GM12878 (cell line): Measurements from ENCODE around the gene KDM1B. TPM values are rescaled to one million over a fixed set of nuclear protein-coding genes. Genes with fewer than 3 reads are reported as not detected.

Source experiments
- ATAC-seq: fragments of 200-7000 bp; cut with Tn5 transposase; 3 replicates; pipeline ENCODE4 v1.9.1; 2020; ENCODE audit warnings: mild to moderate bottlenecking, moderate library complexity
- BruUV-seq: library from RNA; stranded (reverse); fragments of 400-500 nt; replicated peaks from 2 replicates; lab custom pipeline; 2021; lab: Mats Ljungman, UMichigan
- CTCF ChIA-PET: fragments of 300-600 bp; sonication (Branson Sonifier 250); formaldehyde crosslinking; extraction: SDS; loops from one replicate; lab custom pipeline; 2021; ENCODE audit warnings: inconsistent platforms; lab: Yijun Ruan, JAX
- POLR2A ChIA-PET: fragments of 350-600 bp; formaldehyde crosslinking; extraction: SDS; loops from one replicate; lab custom pipeline; 2021; ENCODE audit warnings: inconsistent platforms; lab: Charles Lee
- RAD21 ChIA-PET: fragments of 300-600 bp; sonication (Branson Sonifier 250); formaldehyde crosslinking; loops from one replicate; lab custom pipeline; 2023; ENCODE audit warnings: antibody characterized with exemption; ENCODE audit not compliant: unreplicated experiment; lab: Charles Lee
- SMC1A ChIA-PET: fragments of 300-600 bp; sonication (Branson Sonifier 250); formaldehyde crosslinking; loops from one replicate; lab custom pipeline; 2023; ENCODE audit not compliant: unreplicated experiment, uncharacterized antibody; lab: Charles Lee
- DNase-seq: peaks from one replicate; pipeline ENCODE4 v3.0.0-alpha.2; 2011; ENCODE audit warnings: low read depth, low spot score
- FAIRE-seq: peaks from 3 replicates; lab custom pipeline; 2011; peaks lifted over from hg19 to GRCh38; lab: Jason Lieb, UNC
- H2AFZ ChIP-seq: 2 replicates; pipeline ENCODE4 v1.6.0; 2011; ENCODE audit warnings: low read depth, low read length, control low read depth; ENCODE audit not compliant: control insufficient read depth
- H3K27ac ChIP-seq: 2 replicates; pipeline ENCODE4 v1.5.1; 2011; ENCODE audit warnings: control low read depth; ENCODE audit not compliant: control insufficient read depth, insufficient read depth
- H3K27me3 ChIP-seq, 2 experiments: replicated peaks in 1 of 2; 2 replicates each; pipeline versions ENCODE4 v1.6.0 to v1.6.1; 2011; ENCODE audit warnings: low read length in 1 of 2; ENCODE audit not compliant: control insufficient read depth in 2 of 2, insufficient read depth in 2 of 2
- H3K36me3 ChIP-seq, 2 experiments: 2 replicates each; pipeline ENCODE4 v1.5.1; 2011; ENCODE audit warnings: low read length in 1 of 2; ENCODE audit not compliant: control insufficient read depth in 2 of 2, insufficient read depth in 2 of 2
- H3K4me1 ChIP-seq: 2 replicates; pipeline ENCODE4 v1.6.1; 2011; ENCODE audit warnings: mild to moderate bottlenecking, low read length, moderate library complexity, mixed read lengths; ENCODE audit not compliant: control insufficient read depth, insufficient read depth
- H3K4me2 ChIP-seq: 2 replicates; pipeline ENCODE4 v1.6.0; 2011; ENCODE audit warnings: control low read depth; ENCODE audit not compliant: control insufficient read depth, insufficient read depth
- H3K4me3 ChIP-seq: fragments of 200-600 bp; sonication (generic); 2 replicates; pipeline ENCODE4 v1.5.1; 2016
- H3K79me2 ChIP-seq: 2 replicates; pipeline ENCODE4 v1.6.0; 2011; ENCODE audit warnings: low read length; ENCODE audit not compliant: control insufficient read depth, insufficient read depth
- H3K9ac ChIP-seq: 2 replicates; pipeline ENCODE4 v1.8.0; 2011; ENCODE audit warnings: low read length, control low read depth, mixed read lengths; ENCODE audit not compliant: control insufficient read depth, insufficient read depth
- H3K9me3 ChIP-seq: replicated peaks from 3 replicates; pipeline ENCODE4 v1.5.1; 2011; ENCODE audit warnings: mild to moderate bottlenecking, low read length; ENCODE audit not compliant: control insufficient read depth, insufficient read depth
- H4K20me1 ChIP-seq: 2 replicates; pipeline ENCODE4 v1.6.0; 2011; ENCODE audit not compliant: control insufficient read depth, insufficient read depth
- BCL11A ChIP-seq: IDR thresholded peaks from 2 replicates; pipeline ENCODE4 v1.6.1; 2011; ENCODE audit warnings: low read depth, low read length
- E4F1 ChIP-seq: fragments of 450-650 bp; IDR thresholded peaks from 2 replicates; pipeline ENCODE4 v1.6.1; 2018; ENCODE audit warnings: borderline replicate concordance, mild to moderate bottlenecking; ENCODE audit not compliant: partially characterized antibody
- ELK1 ChIP-seq: IDR thresholded peaks from 2 replicates; pipeline ENCODE4 v1.6.1; 2012; ENCODE audit warnings: low read depth, low read length, improper control_type of control experiment
- FOS ChIP-seq: IDR thresholded peaks from 3 replicates; pipeline ENCODE4 v1.6.1; 2011; ENCODE audit warnings: borderline replicate concordance; ENCODE audit not compliant: insufficient read length; ENCODE audit errors: extremely low read depth
- IKZF1 ChIP-seq: fragments of 450-650 bp; conservative IDR thresholded peaks from 2 replicates; pipeline ENCODE4 v1.6.1; 2017; ENCODE audit warnings: antibody characterized with exemption, mild to moderate bottlenecking
- MAX ChIP-seq: IDR thresholded peaks from 2 replicates; pipeline ENCODE4 v1.6.1; 2012; ENCODE audit warnings: low read depth, low read length, improper control_type of control experiment
- NFYB ChIP-seq: IDR thresholded peaks from 2 replicates; pipeline ENCODE4 v1.6.1; 2011; ENCODE audit warnings: low read depth, mild to moderate bottlenecking, low read length, improper control_type of control experiment, moderate library complexity; ENCODE audit not compliant: insufficient read depth
- PML ChIP-seq: IDR thresholded peaks from 2 replicates; pipeline ENCODE4 v1.6.1; 2012; ENCODE audit warnings: low read length, inconsistent platforms
- RELB ChIP-seq: fragments of 450-650 bp; IDR thresholded peaks from 2 replicates; pipeline ENCODE4 v1.6.1; 2017; ENCODE audit warnings: low read depth, mild to moderate bottlenecking, moderate library complexity
- ZBED1 ChIP-seq: IDR thresholded peaks from 2 replicates; pipeline ENCODE4 v1.6.1; 2016; ENCODE audit warnings: borderline replicate concordance
- ZNF24 ChIP-seq: fragments of 450-650 bp; IDR thresholded peaks from 2 replicates; pipeline ENCODE4 v1.6.1; 2017; ENCODE audit warnings: antibody characterized with exemption, mild to moderate bottlenecking
- ZNF384 ChIP-seq: IDR thresholded peaks from 2 replicates; pipeline ENCODE4 v1.6.1; 2012; ENCODE audit warnings: low read depth, mild to moderate bottlenecking, low read length, improper control_type of control experiment, borderline replicate concordance
- ZNF687 ChIP-seq: fragments of 450-650 bp; IDR thresholded peaks from 2 replicates; pipeline ENCODE4 v1.6.1; 2017; ENCODE audit warnings: mild to moderate bottlenecking, moderate library complexity
- ZZZ3 ChIP-seq: IDR thresholded peaks from 2 replicates; pipeline ENCODE4 v1.6.1; 2011; ENCODE audit warnings: low read depth; ENCODE audit not compliant: control insufficient read depth, insufficient read length
- in situ Hi-C: fragments of 300-500 bp; cut with MboI; formaldehyde crosslinking; loops from 9 replicates; pipeline ENCODE4 v1.14.3; 2018; ENCODE audit warnings: mixed read lengths
- intact Hi-C: fragments of 100-400 bp; cut with micrococcal nuclease; formaldehyde crosslinking; loops from one replicate; pipeline ENCODE4 v1.14.2; 2022; ENCODE audit not compliant: unreplicated experiment
- polyA plus RNA-seq, 11 experiments: library from polyadenylated mRNA; depleted of rRNA in 4 of 11; unstranded in 6 of 11; stranded (reverse) in 5 of 11; fragments of >200 nt; fragmentation: Nextera tagmentation in 4 of 11; fragmentation: Illumina TruSeq in 1 of 11; extraction: Ambion mirVana in 4 of 11; extraction: Trizol in 1 of 11; gene quantifications; 1 replicate in 1 of 11; 2 replicates in 10 of 11; pipeline versions ENCODE4 v1.2.1 to v1.2.3, GENCODE V29; 2011 to 2016; ENCODE audit warnings: inconsistent platforms in 2 of 11, missing spikeins in 2 of 11, low read depth in 1 of 11
- total RNA-seq, 4 experiments: library from RNA; depleted of rRNA in 3 of 4; stranded (reverse); fragments of >200 nt in 3 of 4; fragmentation: Illumina TruSeq in 1 of 4; extraction: Trizol in 1 of 4; gene quantifications; 2 replicates each; pipeline versions ENCODE4 v1.2.1 to v1.2.3, GENCODE V29; 2013 to 2021

KDM1B gene
- total and polyA plus RNA-seq, 10 of the 15 experiments (the other 5 are each of a cell fraction or from before 2014, with no cell fraction given): 1.7 to 22.5 (median 13.9) TPM

GRCh38 chr6:18153311-18153703 is 1.9 kb upstream of the KDM1B start:
- CTCF ChIA-PET: interaction anchor here (0.6 kb wide), 1 partner anchor 65 kb away, joined by 3 read pairs; no protein-coding TSS in a partner anchor
- DNase-seq (no peak), FAIRE-seq (no peak), ATAC-seq (no peak)
- RAD21 ChIA-PET: interaction anchor here (0.9 kb wide), 1 partner anchor 8 kb away, joined by 3 read pairs; no protein-coding TSS in a partner anchor
- SMC1A ChIA-PET: interaction anchor here (1.0 kb wide), 2 partner anchors 105 to 288 kb away, joined by 3 read pairs; no protein-coding TSS in a partner anchor
- H4K20me1 ChIP-seq: no peaks in the 10 kb centered on the region
- H3K36me3 ChIP-seq: no peaks in the 10 kb centered on the region; a peak in 1 of 4 replicates
- H3K4me1 ChIP-seq: peaks cover 9% of the 10 kb centered on the region
- POLR2A ChIA-PET: no interaction called here
- H3K4me3 ChIP-seq: peak overlapping the region; percentile 85
- H3K4me2 ChIP-seq: peak overlapping the region; percentile 9
- no peak overlapping the region for H3K9ac ChIP-seq
- BruUV-seq: no TSS peak
- peak overlapping the region; percentile 18; the same call in 1 of the 2 replicates for H3K27ac ChIP-seq
- H3K79me2 ChIP-seq: peaks cover 6% of the 10 kb centered on the region
- intact Hi-C loops (loop anchor here (10.0 kb wide), 1 partner anchor 449 kb away; the partner anchor contains the start of gene NUP153), in situ Hi-C loops (loop anchor here (5.0 kb wide), 1 partner anchor 451 kb away; no protein-coding TSS in a partner anchor)
- H3K27me3 ChIP-seq: no peaks in the 10 kb centered on the region
- no peak overlapping the region; the same call in 1 of the 2 replicates for H2AFZ ChIP-seq
- no peaks in the 10 kb centered on the region for H3K9me3 ChIP-seq
- TF ChIP-seq ZBED1 (no peak), E4F1 (no peak), ZNF24 (no peak), PML (no peak), FOS (no peak), RELB (no peak), IKZF1 (no peak), MAX (no peak), ZZZ3 (no peak), NFYB (no peak), ELK1 (no peak), BCL11A (no peak), ZNF687 (no peak), ZNF384 (no peak)
